HepG2 (cell line): ENCODE results near the gene PEX14. TPM values are rescaled to one million over a fixed set of nuclear protein-coding genes. Genes with fewer than 3 reads are reported as not detected.

ENCODE experiments used
- ATAC-seq: fragments of 200-7000 bp; cut with Tn5 transposase; 3 replicates; pipeline ENCODE4 v1.9.1; 2020; ENCODE audit warnings: mild to moderate bottlenecking, moderate library complexity
- BruUV-seq: library from RNA; stranded (reverse); fragments of 400-500 nt; replicated peaks from 2 replicates; lab custom pipeline; 2021; lab: Mats Ljungman, UMichigan
- CTCF ChIA-PET: fragments of 300-600 bp; formaldehyde crosslinking; extraction: SDS; loops from one replicate; lab custom pipeline; 2021; ENCODE audit warnings: low total read pairs, inconsistent platforms, low intra/inter-chr PET ratio; lab: Yijun Ruan, JAX
- POLR2A ChIA-PET: fragments of 350-600 bp; sonication (Branson Sonifier 250); formaldehyde crosslinking; loops from one replicate; lab custom pipeline; 2020; ENCODE audit warnings: antibody characterized with exemption, inconsistent platforms; lab: Yijun Ruan, JAX
- DNase-seq: peaks from one replicate; pipeline ENCODE4 v3.0.0-alpha.2; 2015; ENCODE audit warnings: low spot score
- FAIRE-seq: peaks from 3 replicates; lab custom pipeline; 2011; peaks lifted over from hg19 to GRCh38; lab: Jason Lieb, UNC
- H2AFZ ChIP-seq: one replicate; pipeline ENCODE4 v1.6.1; 2011; ENCODE audit warnings: low read length, inconsistent platforms
- H3K27ac ChIP-seq: fragments of 300-600 bp; 3 replicates; pipeline ENCODE4 v1.8.0; 2011; ENCODE audit warnings: mixed run types, mild to moderate bottlenecking, mixed read lengths, low read length, inconsistent platforms; ENCODE audit not compliant: insufficient read depth; ENCODE audit errors: extremely low read length
- H3K27me3 ChIP-seq, 2 experiments: fragments of 200-600 bp in 1 of 2; 2 replicates in 1 of 2; 3 replicates in 1 of 2; pipeline versions ENCODE4 v1.6.0 to v1.8.0; 2011; ENCODE audit warnings: low read length in 2 of 2, mild to moderate bottlenecking in 2 of 2, moderate library complexity in 2 of 2, inconsistent platforms in 1 of 2; ENCODE audit not compliant: insufficient read depth in 2 of 2, control insufficient read depth in 1 of 2
- H3K36me3 ChIP-seq, 2 experiments: fragments of 200-600 bp in 1 of 2; replicated peaks in 1 of 2; 2 replicates in 1 of 2; 3 replicates in 1 of 2; pipeline versions ENCODE4 v1.5.1 to v1.8.0; 2011; ENCODE audit warnings: low read length in 2 of 2, inconsistent platforms in 1 of 2; ENCODE audit not compliant: insufficient read depth in 2 of 2, control insufficient read depth in 1 of 2
- H3K4me1 ChIP-seq: 2 replicates; pipeline ENCODE4 v1.5.1; 2012; ENCODE audit warnings: low read length, inconsistent platforms; ENCODE audit not compliant: insufficient read depth
- H3K4me2 ChIP-seq: 2 replicates; pipeline ENCODE4 v1.6.0; 2011; ENCODE audit warnings: low read depth, low read length, inconsistent platforms
- H3K4me3 ChIP-seq, 3 experiments: fragments of 200-600 bp in 1 of 3; sonication (generic), shearing (Covaris generic) in 1 of 3; replicated peaks in 1 of 3; 2 replicates each; pipeline ENCODE4 v1.5.1; 2011 to 2016; ENCODE audit warnings: low read length in 3 of 3, inconsistent platforms in 2 of 3, low read depth in 2 of 3, mild to moderate bottlenecking in 2 of 3, control low read depth in 1 of 3, mixed read lengths in 1 of 3; ENCODE audit not compliant: insufficient read depth in 1 of 3
- H3K79me2 ChIP-seq: one replicate; pipeline ENCODE4 v1.6.1; 2011; ENCODE audit warnings: low read length, inconsistent platforms; ENCODE audit not compliant: insufficient read depth
- H3K9ac ChIP-seq: 2 replicates; pipeline ENCODE4 v1.6.0; 2011; ENCODE audit warnings: mild to moderate bottlenecking, low read depth, low read length, inconsistent platforms; ENCODE audit not compliant: insufficient read depth
- H3K9me3 ChIP-seq: 2 replicates; pipeline ENCODE4 v1.5.1; 2012; ENCODE audit warnings: mild to moderate bottlenecking, low read length
- H4K20me1 ChIP-seq: 2 replicates; pipeline ENCODE4 v1.6.0; 2011; ENCODE audit warnings: inconsistent platforms, mild to moderate bottlenecking, low read length, moderate library complexity; ENCODE audit not compliant: insufficient read depth
- MAZ ChIP-seq, 2 experiments: sonication (generic) in 1 of 2; formaldehyde crosslinking in 1 of 2; IDR thresholded peaks; 2 replicates each; pipeline versions ENCODE4 v1.5.0 to v1.6.1; 2012 to 2020; ENCODE audit warnings: low read depth in 2 of 2, mild to moderate bottlenecking in 2 of 2, borderline replicate concordance in 1 of 2, improper control_type of control experiment in 1 of 2, low read length in 1 of 2, missing genetic modification reagents in 1 of 2, moderate library complexity in 1 of 2
- NFE2L2 ChIP-seq: fragments of 150-350 bp; IDR thresholded peaks from 2 replicates; pipeline ENCODE4 v1.6.1; 2014; ENCODE audit warnings: low read length
- PHF21A ChIP-seq: sonication (generic); formaldehyde crosslinking; IDR thresholded peaks from 2 replicates; pipeline ENCODE4 v1.5.0; 2020; ENCODE audit warnings: mild to moderate bottlenecking, missing genetic modification reagents
- PRDM10 ChIP-seq: sonication (generic); formaldehyde crosslinking; IDR thresholded peaks from 2 replicates; pipeline ENCODE4 v1.4.0; 2020; ENCODE audit warnings: low read depth, missing genetic modification reagents
- RCOR2 ChIP-seq: IDR thresholded peaks from 2 replicates; pipeline ENCODE4 v1.6.1; 2016; ENCODE audit warnings: missing biosample characterization, missing genetic modification reagents
- RXRA ChIP-seq: sonication (generic); formaldehyde crosslinking; IDR thresholded peaks from 2 replicates; pipeline ENCODE4 v1.5.1; 2020; ENCODE audit warnings: missing genetic modification reagents
- SNAPC2 ChIP-seq: sonication (generic); formaldehyde crosslinking; IDR thresholded peaks from 2 replicates; pipeline ENCODE4 v1.8.1; 2022; ENCODE audit warnings: mild to moderate bottlenecking, missing genetic modification reagents
- SP1 ChIP-seq, 2 experiments: fragments of 450-650 bp in 1 of 2; sonication (generic) in 1 of 2; formaldehyde crosslinking in 1 of 2; IDR thresholded peaks; 2 replicates each; pipeline versions ENCODE4 v1.4.0 to v1.6.1; 2016 to 2020; ENCODE audit warnings: missing genetic modification reagents in 1 of 2
- SP2 ChIP-seq: sonication (generic); formaldehyde crosslinking; IDR thresholded peaks from 2 replicates; pipeline ENCODE4 v1.5.1; 2020; ENCODE audit warnings: mild to moderate bottlenecking, missing genetic modification reagents
- TEAD2 ChIP-seq: sonication (generic); formaldehyde crosslinking; IDR thresholded peaks from 2 replicates; pipeline ENCODE4 v1.9.0; 2021; ENCODE audit warnings: missing genetic modification reagents
- ZBTB21 ChIP-seq: sonication (generic); formaldehyde crosslinking; IDR thresholded peaks from 2 replicates; pipeline ENCODE4 v1.4.0; 2020; ENCODE audit warnings: missing genetic modification reagents
- ZBTB4 ChIP-seq: sonication (generic); formaldehyde crosslinking; IDR thresholded peaks from 2 replicates; pipeline ENCODE4 v1.4.0; 2020; ENCODE audit warnings: missing genetic modification reagents, mild to moderate bottlenecking, borderline replicate concordance
- ZNF225 ChIP-seq: sonication (generic); formaldehyde crosslinking; IDR thresholded peaks from 2 replicates; pipeline ENCODE4 v1.4.0; 2020; ENCODE audit warnings: mild to moderate bottlenecking, missing genetic modification reagents
- ZNF282 ChIP-seq: fragments of 450-650 bp; IDR thresholded peaks from 2 replicates; pipeline ENCODE4 v1.6.1; 2018; ENCODE audit not compliant: partially characterized antibody
- ZNF550 ChIP-seq: sonication (generic); formaldehyde crosslinking; IDR thresholded peaks from 2 replicates; pipeline ENCODE4 v1.4.0; 2020; ENCODE audit warnings: mild to moderate bottlenecking, missing genetic modification reagents, borderline replicate concordance
- ZNF703 ChIP-seq: sonication (generic); formaldehyde crosslinking; IDR thresholded peaks from 2 replicates; pipeline ENCODE4 v1.5.1; 2020; ENCODE audit warnings: missing genetic modification reagents, mild to moderate bottlenecking, moderate library complexity, borderline replicate concordance
- ZNF768 ChIP-seq: sonication (generic); formaldehyde crosslinking; IDR thresholded peaks from 2 replicates; pipeline ENCODE4 v1.4.0; 2020; ENCODE audit warnings: missing genetic modification reagents
- WGBS: methylation state at CpG from one replicate; pipeline ENCODE4 v1.1.6; 2017; ENCODE audit warnings: low lambda C conversion rate; 5-methylcytosine and 5-hydroxymethylcytosine counted together
- in situ Hi-C: cut with HindIII; loops from 2 replicates; pipeline ENCODE4 v1.10.0; 2017; ENCODE audit warnings: low pct_unique_long_range_greater_than_20kb; ENCODE audit not compliant: extremely low pct_ligation_motif_present
- intact Hi-C: fragments of 100-400 bp; cut with micrococcal nuclease; formaldehyde crosslinking; loops from one replicate; pipeline ENCODE4 v1.10.0; 2022; ENCODE audit not compliant: unreplicated experiment
- polyA plus RNA-seq, 8 experiments: library from polyadenylated mRNA; depleted of rRNA in 3 of 8; stranded (reverse) in 7 of 8; unstranded in 1 of 8; fragments of >200 nt; fragmentation: Illumina TruSeq in 4 of 8; extraction: Trizol in 4 of 8; gene quantifications; 2 replicates each; pipeline versions ENCODE4 v1.2.1 to v1.2.3, GENCODE V29; 2011 to 2016; ENCODE audit warnings: low read depth in 4 of 8, missing spikeins in 1 of 8, mixed read lengths in 1 of 8; ENCODE audit not compliant: insufficient read depth in 1 of 8
- total RNA-seq, 5 experiments: library from RNA; depleted of rRNA; stranded (reverse); fragments of >200 nt; fragmentation: Illumina TruSeq; extraction: Trizol; gene quantifications; 2 replicates each; pipeline ENCODE4 v1.2.3, GENCODE V29; 2016; ENCODE audit warnings: low read depth in 1 of 5
- TF ChIP-seq, protein P1 (sequence below): IDR thresholded peaks from 2 replicates; pipeline ENCODE4 v1.6.1; 2016; ENCODE audit warnings: missing biosample characterization, missing genetic modification reagents, low read depth

Gene PEX14
- total and polyA plus RNA-seq, 2 of the 13 experiments (the other 11 are each of a cell fraction or from before 2014, with no cell fraction given): 6.5 to 9.9 TPM

DNA sequence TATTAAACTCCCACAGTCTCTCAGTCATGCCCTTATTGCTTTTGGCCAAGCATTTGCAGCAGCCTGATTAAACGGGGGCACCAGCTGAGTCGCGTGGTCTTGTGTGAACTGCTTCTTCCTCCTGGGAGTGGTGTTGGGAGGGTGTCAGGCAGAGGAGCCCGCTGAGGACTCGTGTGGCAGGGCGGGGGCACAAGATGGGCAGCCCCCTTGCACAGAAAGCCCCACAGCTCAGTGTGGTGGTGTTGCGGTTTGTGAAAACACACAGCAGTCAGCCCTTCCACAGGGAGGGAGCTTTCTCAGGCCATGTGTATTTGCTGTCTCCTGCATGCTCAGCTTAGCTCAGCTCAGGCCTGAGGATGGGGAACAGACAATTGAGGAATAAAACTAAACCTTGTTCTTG is 22.4 kb downstream of the PEX14 start:
- Histone ChIP-seq H3K9me3 (no peaks in the 10 kb centered on the region), H3K4me3 (no peak overlapping the region), H3K79me2 (peaks cover 43% of the 10 kb centered on the region), H3K36me3 (peaks cover 2 to 15% of the 10 kb centered on the region in 2 experiments), H3K27ac (no peak overlapping the region), H2AFZ (no peak overlapping the region), H4K20me1 (peaks cover 16% of the 10 kb centered on the region), H3K4me2 (no peak overlapping the region), H3K9ac (no peak overlapping the region), H3K27me3 (no peaks in the 10 kb centered on the region), H3K4me1 (peaks cover 13% of the 10 kb centered on the region)
- ATAC-seq: no peak
- no peak for DNase-seq
- no TSS peak for BruUV-seq
- 99% methylated on average over 7 of the region's 7 CpGs for WGBS
- FAIRE-seq: no peak
- in situ Hi-C loops (loop anchor here (5.0 kb wide), 1 partner anchor 65 kb away; the partner anchor contains the start of gene CENPS), intact Hi-C loops (no loop called here)
- POLR2A ChIA-PET: no interaction called here
- no peak for TF ChIP-seq NFE2L2
- TF ChIP-seq ZNF282: no peak
- TF ChIP-seq SNAPC2 (CRISPR knock-in tag): no peak
- no peak for TF ChIP-seq ZNF768 (CRISPR knock-in tag)
- TF ChIP-seq PRDM10 (CRISPR knock-in tag): no peak
- no peak for TF ChIP-seq SP1 (IDR thresholded peaks at IDR 0.05)
- TF ChIP-seq SP1 (CRISPR knock-in tag; IDR thresholded peaks at IDR 0.05): no peak
- no peak for TF ChIP-seq ZNF225 (CRISPR knock-in tag)
- TF ChIP-seq PHF21A (CRISPR knock-in tag): no peak
- TF ChIP-seq ZNF550 (CRISPR knock-in tag): no peak
- no peak for TF ChIP-seq ZNF703
- no peak for TF ChIP-seq TEAD2 (CRISPR knock-in tag)
- TF ChIP-seq MAZ (IDR thresholded peaks at IDR 0.05; ENCODE audit: borderline replicate concordance, low read depth, low read length): no peak
- no peak for TF ChIP-seq MAZ (CRISPR knock-in tag; IDR thresholded peaks at IDR 0.05; ENCODE audit: low read depth)
- no peak for TF ChIP-seq RXRA (CRISPR knock-in tag)
- TF ChIP-seq, protein P1, sequence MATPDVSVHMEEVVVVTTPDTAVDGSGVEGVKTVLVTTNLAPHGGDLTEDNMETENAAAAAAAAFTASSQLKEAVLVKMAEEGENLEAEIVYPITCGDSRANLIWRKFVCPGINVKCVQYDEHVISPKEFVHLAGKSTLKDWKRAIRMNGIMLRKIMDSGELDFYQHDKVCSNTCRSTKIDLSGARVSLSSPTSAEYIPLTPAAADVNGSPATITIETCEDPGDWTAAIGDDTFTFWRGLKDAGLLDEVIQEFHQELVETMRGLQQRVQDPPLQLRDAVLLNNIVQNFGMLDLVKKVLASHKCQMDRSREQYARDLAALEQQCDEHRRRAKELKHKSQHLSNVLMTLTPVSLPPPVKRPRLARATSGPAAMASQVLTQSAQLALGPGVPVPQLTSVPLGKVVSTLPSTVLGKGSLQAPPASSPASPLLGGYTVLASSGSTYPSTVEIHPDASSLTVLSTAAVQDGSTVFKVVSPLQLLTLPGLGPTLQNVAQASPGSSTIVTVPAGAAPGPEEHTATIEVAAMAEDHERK (CRISPR knock-in tag): no peak
- TF ChIP-seq RCOR2: no peak
- TF ChIP-seq SP2 (CRISPR knock-in tag): no peak
- no peak for TF ChIP-seq ZBTB21 (CRISPR knock-in tag)
- no peak for TF ChIP-seq ZBTB4 (CRISPR knock-in tag)
- CTCF ChIA-PET: no interaction called here
